Measurements from ENCODE around the gene PTF1A.
A peak's percentile ranks its signal among the peaks of the same experiment; 100 is the strongest.

Gene PTF1A

GRCh38 chr10:23193435-23194074, 1.4 kb downstream of the PTF1A start:
- DNase-seq (ENCODE audit: extremely low spot score) = no peak
- CTCF ChIA-PET = no interaction called here
- TF ChIP-seq CTCF (IDR thresholded peaks at IDR 0.05; ENCODE audit: control extremely low read depth, extremely low read depth, low read depth, missing control alignments) = no peak
- POLR2A ChIA-PET = interaction anchor here (0.6 to 0.7 kb wide), 2 partner anchors 13 to 24 kb away, joined by 3 to 5 read pairs; no protein-coding TSS in a partner anchor

- DNase-seq (ENCODE audit: extremely low spot score) = peak; percentile 12
- ChIA-PET CTCF (no interaction called here), POLR2A (no interaction called here)
- no peak for TF ChIP-seq CTCF (IDR thresholded peaks at IDR 0.05; ENCODE audit: control extremely low read depth, extremely low read depth, low read depth, missing control alignments)
These were observed 2.4 kb downstream of the PTF1A start for GRCh38 chr10:23194471-23194965.

- no peak for TF ChIP-seq CTCF (IDR thresholded peaks at IDR 0.05; ENCODE audit: control extremely low read depth, extremely low read depth, low read depth, missing control alignments)
- POLR2A ChIA-PET = no interaction called here
- CTCF ChIA-PET = no interaction called here
- peak; percentile 7 for DNase-seq (ENCODE audit: extremely low spot score)
These were observed 3.1 kb downstream of the PTF1A start for GRCh38 chr10:23194966-23195845.

GRCh38 chr10:23195846-23196600, 3.9 kb downstream of the PTF1A start:
- ChIA-PET POLR2A (no interaction called here), CTCF (no interaction called here)
- peak; percentile 9 for DNase-seq (ENCODE audit: extremely low spot score)
- no peak for TF ChIP-seq CTCF (IDR thresholded peaks at IDR 0.05; ENCODE audit: control extremely low read depth, extremely low read depth, low read depth, missing control alignments)

- ChIA-PET CTCF (no interaction called here), POLR2A (no interaction called here)
- DNase-seq (ENCODE audit: extremely low spot score) = no peak
These were observed 4.8 kb downstream of the PTF1A start for GRCh38 chr10:23196915-23197314.

More at GRCh38 chr10:23196915-23197314, 4.8 kb downstream of the PTF1A start:
- no peak for TF ChIP-seq CTCF (IDR thresholded peaks at IDR 0.05; ENCODE audit: control extremely low read depth, extremely low read depth, low read depth, missing control alignments)
